Nephron (organoid): Measurements from ENCODE around the gene LTO1.

Experiments used
- H3K27ac Mint-ChIP-seq, 3 experiments: 2 replicates each; pipeline ENCODE4 v1.8.0; 2020; ENCODE audit warnings: mixed read lengths in 3 of 3, mild to moderate bottlenecking in 2 of 3, moderate library complexity in 1 of 3
- H3K27me3 Mint-ChIP-seq: 2 replicates; pipeline ENCODE4 v1.8.0; 2021; ENCODE audit warnings: low read depth, mild to moderate bottlenecking, moderate library complexity, mixed read lengths
- H3K36me3 Mint-ChIP-seq: 2 replicates; pipeline ENCODE4 v1.8.0; 2020; ENCODE audit warnings: low read depth, mixed read lengths
- H3K4me1 Mint-ChIP-seq: 2 replicates; pipeline ENCODE4 v1.8.0; 2020; ENCODE audit warnings: mixed read lengths
- H3K4me3 Mint-ChIP-seq, 3 experiments: 2 replicates each; pipeline ENCODE4 v1.8.0; 2020; ENCODE audit warnings: mild to moderate bottlenecking in 3 of 3, mixed read lengths in 3 of 3, moderate library complexity in 2 of 3
- H3K9me3 Mint-ChIP-seq: 2 replicates; pipeline ENCODE4 v1.8.0; 2020; ENCODE audit warnings: mixed read lengths
- TF ChIP-seq, protein P1 (sequence below), 3 experiments: fragments of 200-600 bp; sonication (generic); IDR thresholded peaks; one replicate each; pipeline ENCODE4 v1.5.0; 2021; ENCODE audit warnings: antibody characterized with exemption in 3 of 3; ENCODE audit not compliant: unreplicated experiment in 3 of 3

LTO1 gene

DNA sequence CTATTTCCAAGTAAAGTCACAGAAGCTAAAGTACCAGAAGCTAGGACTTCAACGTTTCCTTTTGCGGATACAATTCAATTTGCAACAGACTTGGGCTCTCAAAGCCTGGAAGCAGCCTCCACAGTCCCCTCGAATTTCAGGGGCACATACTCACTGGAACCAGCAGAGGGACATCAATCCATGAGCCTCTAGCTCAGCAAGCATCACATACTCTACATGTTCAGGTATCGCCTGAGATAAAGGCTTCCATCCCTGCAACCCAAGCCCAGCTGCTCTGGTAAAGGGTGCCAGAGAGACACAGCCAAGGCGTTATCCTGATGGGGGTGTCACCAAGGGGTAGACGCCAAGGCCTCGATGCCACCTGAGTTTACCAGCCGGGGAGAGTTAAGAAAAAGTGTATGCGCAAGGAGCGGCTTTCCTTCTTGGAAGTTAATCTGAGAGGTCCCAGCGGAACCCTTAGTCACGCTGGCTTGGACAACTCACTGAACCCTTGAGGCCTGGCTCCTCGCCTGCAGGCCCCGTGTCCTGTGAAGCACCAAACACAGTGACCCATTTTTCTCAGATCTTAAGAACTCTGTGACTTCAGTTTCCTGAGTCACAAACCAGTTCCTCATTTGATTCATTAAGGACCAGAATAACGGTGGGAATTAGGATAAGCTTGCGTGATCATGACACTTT is 13.0 kb downstream of the LTO1 start:
- Mint-ChIP-seq H3K9me3 (no peaks in the 10 kb centered on the region), H3K27ac (peak overlapping the region in 2 of 3 experiments; percentile 7 to 91), H3K4me3 (no peak overlapping the region), H3K4me1 (peaks cover 23% of the 10 kb centered on the region), H3K36me3 (peaks cover 6% of the 10 kb centered on the region), H3K27me3 (peaks cover under 1% of the 10 kb centered on the region)
- TF ChIP-seq, protein P1, sequence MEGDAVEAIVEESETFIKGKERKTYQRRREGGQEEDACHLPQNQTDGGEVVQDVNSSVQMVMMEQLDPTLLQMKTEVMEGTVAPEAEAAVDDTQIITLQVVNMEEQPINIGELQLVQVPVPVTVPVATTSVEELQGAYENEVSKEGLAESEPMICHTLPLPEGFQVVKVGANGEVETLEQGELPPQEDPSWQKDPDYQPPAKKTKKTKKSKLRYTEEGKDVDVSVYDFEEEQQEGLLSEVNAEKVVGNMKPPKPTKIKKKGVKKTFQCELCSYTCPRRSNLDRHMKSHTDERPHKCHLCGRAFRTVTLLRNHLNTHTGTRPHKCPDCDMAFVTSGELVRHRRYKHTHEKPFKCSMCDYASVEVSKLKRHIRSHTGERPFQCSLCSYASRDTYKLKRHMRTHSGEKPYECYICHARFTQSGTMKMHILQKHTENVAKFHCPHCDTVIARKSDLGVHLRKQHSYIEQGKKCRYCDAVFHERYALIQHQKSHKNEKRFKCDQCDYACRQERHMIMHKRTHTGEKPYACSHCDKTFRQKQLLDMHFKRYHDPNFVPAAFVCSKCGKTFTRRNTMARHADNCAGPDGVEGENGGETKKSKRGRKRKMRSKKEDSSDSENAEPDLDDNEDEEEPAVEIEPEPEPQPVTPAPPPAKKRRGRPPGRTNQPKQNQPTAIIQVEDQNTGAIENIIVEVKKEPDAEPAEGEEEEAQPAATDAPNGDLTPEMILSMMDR (IDR thresholded peaks at IDR 0.05; ENCODE audit: unreplicated experiment in 3 of 3), result peak in 2 of 3 experiments; percentile 21 to 26

GRCh38 chr11:69661413-69661715 is 13.8 kb downstream of the LTO1 start:
- H3K4me1 Mint-ChIP-seq, result peaks cover 23% of the 10 kb centered on the region
- TF ChIP-seq, protein P1 (IDR thresholded peaks at IDR 0.05; ENCODE audit: unreplicated experiment in 3 of 3), result no peak
- no peaks in the 10 kb centered on the region for H3K9me3 Mint-ChIP-seq
- peaks cover 4% of the 10 kb centered on the region for H3K27me3 Mint-ChIP-seq
- peak overlapping the region in 1 of 3 experiments; percentile 91 for H3K27ac Mint-ChIP-seq
- H3K4me3 Mint-ChIP-seq, result no peak overlapping the region
- peaks cover 6% of the 10 kb centered on the region for H3K36me3 Mint-ChIP-seq

DNA sequence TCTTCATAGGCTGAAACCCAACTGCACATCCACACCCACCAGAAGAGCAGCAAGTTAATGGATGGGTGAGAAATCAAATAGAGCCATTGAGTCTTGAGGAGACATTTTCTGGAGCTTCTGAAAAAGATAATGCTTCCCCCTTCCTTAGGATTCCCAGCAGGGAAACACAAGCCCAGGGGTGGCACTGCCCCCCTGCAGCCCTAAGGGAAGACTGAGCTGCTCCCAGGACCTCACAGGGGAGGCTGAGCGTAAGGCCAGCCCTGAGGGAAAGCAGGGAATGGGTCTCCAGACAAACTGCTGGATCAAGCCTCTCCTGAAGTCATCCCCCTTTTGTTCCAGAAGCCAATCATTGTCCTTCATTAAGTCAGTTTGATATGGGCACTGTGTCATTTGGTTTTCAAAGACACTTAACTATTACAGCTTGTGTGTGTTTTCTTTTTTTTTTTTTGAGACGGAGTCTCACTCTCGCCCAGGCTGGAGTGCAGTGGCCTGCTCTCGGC is 15.1 kb downstream of the LTO1 start:
- H3K4me1 Mint-ChIP-seq, result peaks cover 23% of the 10 kb centered on the region
- H3K4me3 Mint-ChIP-seq, result no peak overlapping the region
- H3K27me3 Mint-ChIP-seq, result peaks cover 4% of the 10 kb centered on the region
- H3K9me3 Mint-ChIP-seq, result no peaks in the 10 kb centered on the region
- H3K36me3 Mint-ChIP-seq, result peaks cover 6% of the 10 kb centered on the region
- TF ChIP-seq, protein P1 (IDR thresholded peaks at IDR 0.05; ENCODE audit: unreplicated experiment in 3 of 3), result no peak
- H3K27ac Mint-ChIP-seq, result peak overlapping the region in 2 of 3 experiments; percentile 70

DNA sequence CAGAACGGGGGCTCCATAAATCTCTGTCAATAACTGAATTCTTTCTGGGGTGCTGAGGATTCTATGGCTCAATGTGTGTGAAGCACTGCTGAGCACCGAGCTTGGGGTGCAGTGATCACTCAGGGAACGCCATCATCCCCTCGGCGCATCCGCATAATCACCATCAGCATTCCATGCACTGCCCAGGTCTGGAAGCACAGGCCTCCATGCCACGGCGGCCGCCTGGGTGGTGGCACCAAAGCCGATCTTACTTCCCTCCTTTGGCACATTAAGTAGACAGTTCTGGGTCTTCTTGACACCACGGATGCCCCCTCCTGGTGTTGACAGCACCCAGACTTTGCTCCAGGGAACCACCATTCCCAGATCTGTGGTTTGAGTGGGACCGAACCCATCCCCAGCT is 15.6 kb downstream of the LTO1 start:
- no peaks in the 10 kb centered on the region for H3K9me3 Mint-ChIP-seq
- no peak overlapping the region for H3K4me3 Mint-ChIP-seq
- TF ChIP-seq, protein P1 (IDR thresholded peaks at IDR 0.05; ENCODE audit: unreplicated experiment in 3 of 3), result no peak
- peaks cover 6% of the 10 kb centered on the region for H3K36me3 Mint-ChIP-seq
- H3K27ac Mint-ChIP-seq, result peak overlapping the region in 2 of 3 experiments; percentile 70
- H3K4me1 Mint-ChIP-seq, result peaks cover 23% of the 10 kb centered on the region
- peaks cover 4% of the 10 kb centered on the region for H3K27me3 Mint-ChIP-seq

DNA sequence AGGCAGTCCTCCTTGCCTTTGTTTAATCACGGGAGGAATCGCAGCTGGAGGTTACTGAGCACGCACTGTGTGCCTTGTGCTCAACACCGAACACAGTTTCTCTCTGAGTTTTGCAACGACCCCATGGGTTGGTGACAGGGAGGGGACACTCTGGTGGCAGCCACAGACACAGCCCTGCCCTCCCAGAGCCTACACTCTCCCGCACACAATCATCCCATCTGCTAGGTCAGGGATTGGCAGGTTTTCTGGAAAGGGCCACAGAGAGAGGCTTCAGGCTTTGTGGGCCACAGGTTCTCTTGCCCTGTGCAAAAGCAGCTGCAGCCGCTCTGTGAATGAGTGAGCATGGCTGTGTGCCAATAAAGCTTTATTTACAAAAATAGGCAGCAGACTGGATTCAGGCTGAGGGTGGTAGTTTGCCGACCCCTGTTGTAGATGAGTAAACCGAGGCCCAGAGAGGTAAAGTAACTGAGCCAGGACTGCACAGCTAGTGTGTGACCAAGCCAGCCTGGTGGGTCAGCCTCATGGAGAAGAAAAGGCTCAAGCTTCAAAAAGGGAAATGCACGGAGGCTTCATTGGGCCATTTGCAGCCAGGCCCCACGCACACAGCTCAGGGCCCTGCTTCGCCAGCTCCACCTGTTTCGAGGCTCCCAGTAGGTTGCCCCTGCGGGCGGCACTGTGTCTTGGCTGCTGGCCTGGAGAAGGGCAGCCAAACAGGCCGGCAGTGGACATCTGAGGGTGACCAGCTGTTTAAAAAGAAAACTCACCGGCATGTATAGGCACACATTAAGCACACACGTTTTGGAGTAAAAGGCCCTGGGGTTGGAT is 16.3 kb downstream of the LTO1 start:
- Mint-ChIP-seq H3K4me3 (no peak overlapping the region), H3K36me3 (peaks cover 3% of the 10 kb centered on the region), H3K27ac (peak overlapping the region; percentile 45 to 79 (median 63)), H3K27me3 (peaks cover 4% of the 10 kb centered on the region), H3K9me3 (no peaks in the 10 kb centered on the region), H3K4me1 (peaks cover 23% of the 10 kb centered on the region)
- TF ChIP-seq, protein P1 (IDR thresholded peaks at IDR 0.05; ENCODE audit: unreplicated experiment in 3 of 3), result no peak
